OCI-LY7 (cell line): ENCODE results near the gene SUN5.

Experiments
- CTCF ChIP-seq: fragments of 200-600 bp; sonication (generic); conservative IDR thresholded peaks from 2 replicates; pipeline ENCODE4 v1.5.1; 2014; ENCODE audit warnings: mild to moderate bottlenecking, antibody characterized with exemption, low read length, moderate library complexity, mixed read lengths
- EZH2phosphoT487 ChIP-seq: fragments of 200-600 bp; sonication (generic); IDR thresholded peaks from 2 replicates; pipeline ENCODE4 v1.6.1; 2018; ENCODE audit warnings: low read depth, borderline replicate concordance, mild to moderate bottlenecking, mixed run types, antibody characterized with exemption, low read length, moderate library complexity, mixed read lengths

GRCh38 chr20:32968478-32969241 is 35.6 kb downstream of the SUN5 start:
- TF ChIP-seq CTCF (no peak), EZH2phosphoT487 (no peak)
